ENCODE results near the gene NAA80.

DNA sequence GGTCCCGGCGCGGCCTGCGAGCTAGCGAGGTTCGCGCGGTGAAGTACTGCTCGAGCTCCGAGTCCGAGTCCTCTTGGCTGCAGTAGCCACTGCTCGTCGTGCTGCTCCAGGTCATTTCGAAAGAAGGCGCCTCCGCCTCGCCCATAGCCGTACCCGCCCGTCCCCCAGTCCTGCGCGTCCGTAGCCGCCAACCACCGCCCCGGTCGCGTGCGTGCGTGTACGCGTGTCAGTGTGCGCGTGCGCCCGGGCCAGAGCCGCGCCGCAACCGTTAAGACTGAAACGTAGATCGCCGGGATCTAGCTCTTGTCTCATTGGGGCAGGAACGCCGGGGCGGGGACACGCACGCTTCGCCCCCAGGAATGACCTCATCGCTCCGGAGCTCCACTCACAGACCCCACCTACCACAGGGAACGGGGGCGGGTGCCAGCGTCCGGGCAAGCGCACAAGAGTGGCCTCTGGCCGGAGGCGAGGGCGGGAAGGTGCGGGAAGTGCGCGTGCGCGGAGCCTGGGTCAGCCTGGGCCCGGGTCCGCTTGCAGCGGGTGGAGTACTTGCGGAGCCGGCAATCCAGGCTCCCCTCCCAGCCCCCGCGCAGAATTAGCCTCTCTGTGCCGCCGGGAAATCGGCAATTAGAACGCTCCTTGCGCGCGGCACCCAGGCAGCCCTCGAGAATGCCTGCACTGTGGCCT, 38.1 kb upstream of the NAA80 start:
- TF ChIP-seq, protein P1, sequence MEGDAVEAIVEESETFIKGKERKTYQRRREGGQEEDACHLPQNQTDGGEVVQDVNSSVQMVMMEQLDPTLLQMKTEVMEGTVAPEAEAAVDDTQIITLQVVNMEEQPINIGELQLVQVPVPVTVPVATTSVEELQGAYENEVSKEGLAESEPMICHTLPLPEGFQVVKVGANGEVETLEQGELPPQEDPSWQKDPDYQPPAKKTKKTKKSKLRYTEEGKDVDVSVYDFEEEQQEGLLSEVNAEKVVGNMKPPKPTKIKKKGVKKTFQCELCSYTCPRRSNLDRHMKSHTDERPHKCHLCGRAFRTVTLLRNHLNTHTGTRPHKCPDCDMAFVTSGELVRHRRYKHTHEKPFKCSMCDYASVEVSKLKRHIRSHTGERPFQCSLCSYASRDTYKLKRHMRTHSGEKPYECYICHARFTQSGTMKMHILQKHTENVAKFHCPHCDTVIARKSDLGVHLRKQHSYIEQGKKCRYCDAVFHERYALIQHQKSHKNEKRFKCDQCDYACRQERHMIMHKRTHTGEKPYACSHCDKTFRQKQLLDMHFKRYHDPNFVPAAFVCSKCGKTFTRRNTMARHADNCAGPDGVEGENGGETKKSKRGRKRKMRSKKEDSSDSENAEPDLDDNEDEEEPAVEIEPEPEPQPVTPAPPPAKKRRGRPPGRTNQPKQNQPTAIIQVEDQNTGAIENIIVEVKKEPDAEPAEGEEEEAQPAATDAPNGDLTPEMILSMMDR (IDR thresholded peaks at IDR 0.05; ENCODE audit: low read depth, low read length) = no peak
- no peak for TF ChIP-seq EZH2phosphoT487 (IDR thresholded peaks at IDR 0.05; ENCODE audit: low read depth)

Measured in OCI-LY3 (cell line).